Measurements from ENCODE around the gene MAGI2. TPM values are rescaled to one million over a fixed set of nuclear protein-coding genes. Genes with fewer than 3 reads are reported as not detected.

Gene MAGI2
- total RNA-seq, 2 donors from 2014 or later, result 0.08 to 0.19 TPM

DNA sequence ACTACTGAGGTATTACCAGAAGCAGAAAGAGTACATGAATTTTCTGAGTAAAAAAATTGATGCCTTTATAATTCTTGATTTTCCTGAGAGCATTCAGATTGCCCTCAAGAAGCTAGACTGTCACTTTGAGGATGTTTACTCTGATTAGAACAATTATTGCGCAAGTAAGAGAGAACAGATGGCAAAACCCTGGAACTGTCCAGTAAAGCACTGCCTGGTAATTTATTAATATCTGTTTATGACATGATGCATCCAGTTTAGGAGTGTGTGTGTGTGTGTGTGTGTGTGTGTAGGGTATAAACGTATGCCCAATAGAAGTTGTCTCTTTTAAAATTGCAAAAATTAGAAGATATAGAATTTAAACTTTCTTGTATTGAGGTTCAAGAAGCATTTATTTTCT, 1275.1 kb downstream of the MAGI2 start:
- Mint-ChIP-seq H3K27ac (no peak overlapping the region), H3K27me3 (peaks cover 7 to 15% of the 10 kb centered on the region in 2 donors), H3K36me3 (no peaks in the 10 kb centered on the region), H3K4me1 (ENCODE audit: low read depth in 2 of 2) (no peaks in the 10 kb centered on the region), H3K9me3 (no peaks in the 10 kb centered on the region), H3K4me3 (no peak overlapping the region)
- DNase-seq (ENCODE audit: low spot score) (no peak), ATAC-seq (no peak)

DNA sequence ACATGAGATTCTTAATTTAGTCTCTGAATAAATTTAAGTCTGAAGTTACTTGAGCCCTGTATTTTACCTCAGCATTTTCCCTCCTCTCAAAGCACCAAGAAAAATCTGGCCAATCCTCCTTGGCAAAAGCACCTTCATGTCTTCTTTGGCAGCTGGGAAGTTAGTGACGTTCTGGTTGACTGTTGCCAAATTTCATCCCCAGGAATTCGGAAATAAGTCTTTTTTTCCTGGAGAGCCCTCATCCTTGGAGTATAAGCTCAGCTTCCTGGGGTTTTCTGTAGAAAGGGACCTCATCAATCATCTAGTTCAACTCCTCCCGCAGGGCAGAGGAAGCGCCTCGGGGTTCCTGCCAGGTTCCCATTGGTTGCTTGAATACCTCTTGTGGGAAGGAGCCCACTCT, 1277.3 kb downstream of the MAGI2 start:
- Mint-ChIP-seq H3K27me3 (peaks cover 20 to 22% of the 10 kb centered on the region in 2 donors), H3K9me3 (no peaks in the 10 kb centered on the region), H3K4me1 (ENCODE audit: low read depth in 2 of 2) (no peaks in the 10 kb centered on the region), H3K4me3 (no peak overlapping the region), H3K36me3 (no peaks in the 10 kb centered on the region), H3K27ac (no peak overlapping the region)
- no peak for ATAC-seq
- no peak for DNase-seq (ENCODE audit: low spot score)

DNA sequence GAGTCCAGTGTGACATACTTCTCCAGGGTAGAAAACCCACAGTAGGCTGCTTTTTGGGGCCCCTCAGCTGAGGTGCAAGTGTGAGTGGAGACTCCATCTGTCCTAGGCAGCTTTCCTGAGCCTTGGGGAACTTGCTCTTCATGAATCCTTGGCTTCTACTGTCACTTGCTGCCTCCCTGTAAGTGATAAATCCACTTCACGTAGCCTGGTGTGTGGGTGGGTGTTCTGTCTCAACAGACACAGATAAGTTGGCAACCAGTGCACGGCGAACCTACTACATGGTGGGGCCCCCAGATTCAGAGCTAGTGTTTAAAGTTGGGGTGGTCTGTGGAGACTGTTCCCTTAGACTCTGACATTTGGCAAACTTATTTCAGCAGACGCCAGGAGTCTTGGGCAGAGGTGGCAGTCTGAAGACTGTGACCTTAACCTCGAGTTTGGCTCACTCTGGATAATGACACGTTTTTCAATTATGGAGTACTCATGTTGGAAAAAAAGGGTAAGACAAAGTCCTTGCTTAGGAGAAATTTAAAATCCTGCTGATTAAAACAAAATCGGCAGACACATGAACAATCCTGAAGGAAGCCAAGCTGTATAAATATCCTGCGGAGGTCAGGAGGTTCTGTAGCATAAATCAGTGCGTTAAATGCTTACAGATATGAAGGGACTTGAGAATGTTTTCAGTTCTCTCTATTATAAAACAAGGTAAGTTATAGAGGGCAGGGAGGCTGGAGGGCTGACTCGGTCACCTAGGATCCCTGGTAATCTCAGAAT, 1278.0 kb downstream of the MAGI2 start:
- Mint-ChIP-seq H3K4me1 (ENCODE audit: low read depth in 2 of 2) (no peaks in the 10 kb centered on the region), H3K36me3 (no peaks in the 10 kb centered on the region), H3K9me3 (no peaks in the 10 kb centered on the region), H3K4me3 (no peak overlapping the region), H3K27me3 (peaks cover 16 to 18% of the 10 kb centered on the region in 2 donors), H3K27ac (no peak overlapping the region)
- DNase-seq (ENCODE audit: low spot score) (no peak), ATAC-seq (no peak)

- Mint-ChIP-seq H3K4me3 (no peak overlapping the region), H3K9me3 (no peaks in the 10 kb centered on the region), H3K27me3 (peaks cover 16 to 18% of the 10 kb centered on the region in 2 donors), H3K36me3 (no peaks in the 10 kb centered on the region), H3K4me1 (ENCODE audit: low read depth in 2 of 2) (no peaks in the 10 kb centered on the region), H3K27ac (no peak overlapping the region)
- DNase-seq (ENCODE audit: low spot score) (no peak), ATAC-seq (no peak)
These were observed 1279.8 kb downstream of the MAGI2 start for GRCh38 chr7:78173666-78174065.

- DNase-seq (ENCODE audit: low spot score), result no peak
- no peak overlapping the region for H3K4me3 Mint-ChIP-seq
- peaks cover 16 to 18% of the 10 kb centered on the region in 2 donors for H3K27me3 Mint-ChIP-seq
- no peaks in the 10 kb centered on the region for H3K4me1 Mint-ChIP-seq (ENCODE audit: low read depth in 2 of 2)
- H3K36me3 Mint-ChIP-seq, result no peaks in the 10 kb centered on the region
- no peak overlapping the region for H3K27ac Mint-ChIP-seq
- H3K9me3 Mint-ChIP-seq, result no peaks in the 10 kb centered on the region
- no peak for ATAC-seq
These were observed 1280.4 kb downstream of the MAGI2 start for GRCh38 chr7:78172933-78173591.

DNA sequence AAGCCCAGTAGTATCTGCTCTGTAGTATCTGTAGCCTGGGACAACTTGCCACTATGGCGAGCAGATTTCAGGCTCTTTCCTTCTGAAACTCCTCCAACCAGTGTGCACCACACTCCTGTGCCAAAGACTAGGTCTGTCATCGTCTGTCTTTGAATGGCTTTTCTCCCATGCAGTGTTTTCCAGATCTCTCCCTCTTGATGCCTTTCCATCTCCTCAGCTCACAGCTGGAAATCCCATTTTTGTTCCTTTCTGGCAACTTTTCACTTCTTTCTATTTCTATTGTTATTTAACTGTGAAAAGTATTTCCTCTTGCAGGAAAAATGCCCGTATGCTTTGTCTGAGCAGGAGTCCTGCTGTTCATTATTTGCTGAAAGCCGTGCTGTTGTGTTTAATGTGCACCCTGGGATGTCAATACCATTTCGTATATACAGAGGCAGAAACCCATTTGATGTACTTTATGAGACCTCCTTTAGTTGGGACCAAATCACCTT, 1281.2 kb downstream of the MAGI2 start:
- Mint-ChIP-seq H3K27me3 (peaks cover 16% of the 10 kb centered on the region in 2 donors), H3K4me3 (no peak overlapping the region), H3K4me1 (ENCODE audit: low read depth in 2 of 2) (no peaks in the 10 kb centered on the region), H3K9me3 (no peaks in the 10 kb centered on the region), H3K27ac (no peak overlapping the region), H3K36me3 (no peaks in the 10 kb centered on the region)
- no peak for DNase-seq (ENCODE audit: low spot score)
- ATAC-seq, result no peak

DNA sequence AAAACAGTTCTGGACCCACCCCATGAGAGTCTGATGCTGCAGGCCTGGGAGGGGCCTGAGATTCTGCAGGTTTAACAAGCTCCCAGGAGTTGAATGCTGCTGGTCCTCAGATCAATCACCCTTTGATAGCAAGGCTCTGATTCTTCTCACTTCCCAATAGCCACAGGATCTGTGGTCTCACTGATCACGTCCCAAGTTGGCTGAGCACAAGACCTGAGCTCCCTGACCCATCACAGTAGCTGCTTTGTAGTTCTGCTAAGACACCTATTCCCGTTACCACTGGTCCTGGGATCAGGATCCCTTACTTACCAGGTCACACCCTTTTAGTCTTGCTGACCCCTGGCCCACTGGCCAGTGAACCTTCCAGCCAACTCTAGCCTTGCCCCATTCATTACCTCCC, 1282.1 kb downstream of the MAGI2 start:
- Mint-ChIP-seq H3K27me3 (peaks cover 16% of the 10 kb centered on the region in 2 donors), H3K36me3 (no peaks in the 10 kb centered on the region), H3K9me3 (no peaks in the 10 kb centered on the region), H3K4me1 (ENCODE audit: low read depth in 2 of 2) (no peaks in the 10 kb centered on the region), H3K4me3 (no peak overlapping the region), H3K27ac (no peak overlapping the region)
- no peak for ATAC-seq
- no peak for DNase-seq (ENCODE audit: low spot score)

- ATAC-seq, result no peak
- Mint-ChIP-seq H3K27me3 (peaks cover 16% of the 10 kb centered on the region in 2 donors), H3K27ac (no peak overlapping the region), H3K4me3 (no peak overlapping the region), H3K36me3 (no peaks in the 10 kb centered on the region), H3K4me1 (ENCODE audit: low read depth in 2 of 2) (no peaks in the 10 kb centered on the region), H3K9me3 (no peaks in the 10 kb centered on the region)
- DNase-seq (ENCODE audit: low spot score), result no peak
These were observed 1282.7 kb downstream of the MAGI2 start for GRCh38 chr7:78170815-78171214.

GRCh38 chr7:78169992-78170391, 1283.5 kb downstream of the MAGI2 start:
- ATAC-seq (no peak), DNase-seq (ENCODE audit: low spot score) (no peak)
- H3K27me3 Mint-ChIP-seq, result peaks cover 16% of the 10 kb centered on the region in 2 donors
- no peak overlapping the region for H3K27ac Mint-ChIP-seq
- no peaks in the 10 kb centered on the region for H3K36me3 Mint-ChIP-seq
- H3K4me3 Mint-ChIP-seq, result no peak overlapping the region
- no peaks in the 10 kb centered on the region for H3K4me1 Mint-ChIP-seq (ENCODE audit: low read depth in 2 of 2)
- no peaks in the 10 kb centered on the region for H3K9me3 Mint-ChIP-seq

DNA sequence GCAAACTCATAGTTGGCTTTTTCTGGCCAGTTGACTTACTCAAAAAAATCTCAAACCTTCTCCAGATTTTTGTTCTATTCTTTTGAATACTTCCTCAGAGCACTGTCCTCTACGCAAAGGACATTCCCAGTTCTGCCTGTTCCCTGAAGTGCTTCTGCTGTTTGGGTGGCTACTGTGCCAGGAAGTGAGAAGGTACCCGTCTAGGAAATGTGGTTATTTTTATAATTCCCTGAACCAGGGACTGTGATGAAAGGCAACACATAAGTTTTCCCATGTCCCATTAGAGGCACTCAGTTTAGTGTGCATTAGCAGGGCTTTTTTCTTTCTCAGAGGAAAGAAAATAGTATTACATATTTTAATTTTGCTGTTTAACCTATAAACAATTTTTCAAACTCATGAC, 1284.6 kb downstream of the MAGI2 start:
- DNase-seq (ENCODE audit: low spot score) (no peak), ATAC-seq (no peak)
- no peaks in the 10 kb centered on the region for H3K36me3 Mint-ChIP-seq
- H3K4me3 Mint-ChIP-seq, result no peak overlapping the region
- no peaks in the 10 kb centered on the region for H3K9me3 Mint-ChIP-seq
- no peak overlapping the region for H3K27ac Mint-ChIP-seq
- peaks cover 16% of the 10 kb centered on the region in 2 donors for H3K27me3 Mint-ChIP-seq
- no peaks in the 10 kb centered on the region for H3K4me1 Mint-ChIP-seq (ENCODE audit: low read depth in 2 of 2)

DNA sequence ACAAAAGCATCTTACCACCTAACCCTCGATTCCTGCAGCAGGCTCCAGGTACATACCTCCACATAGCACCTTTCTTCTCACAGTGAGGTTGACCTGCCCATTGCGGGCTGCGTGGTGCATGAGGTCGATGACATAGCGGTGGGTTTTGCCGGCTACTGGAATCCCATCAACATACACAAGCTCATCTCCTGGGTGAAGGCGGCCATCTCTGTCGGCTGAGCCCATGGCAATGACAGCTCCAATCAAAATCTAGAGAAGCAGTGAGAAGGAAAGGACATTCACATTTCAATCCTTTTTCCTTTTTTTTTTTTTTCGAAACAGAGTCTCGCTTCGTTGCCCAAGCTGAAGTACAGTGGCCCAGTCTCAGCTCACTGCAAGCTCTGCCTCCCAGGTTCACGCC, 1285.6 kb downstream of the MAGI2 start:
- H3K27ac Mint-ChIP-seq, result no peak overlapping the region
- DNase-seq (ENCODE audit: low spot score) (no peak), ATAC-seq (no peak)
- H3K4me3 Mint-ChIP-seq, result no peak overlapping the region
- H3K27me3 Mint-ChIP-seq, result peaks cover 13 to 15% of the 10 kb centered on the region in 2 donors
- no peaks in the 10 kb centered on the region for H3K36me3 Mint-ChIP-seq
- no peaks in the 10 kb centered on the region for H3K4me1 Mint-ChIP-seq (ENCODE audit: low read depth in 2 of 2)
- no peaks in the 10 kb centered on the region for H3K9me3 Mint-ChIP-seq

- Mint-ChIP-seq H3K4me1 (ENCODE audit: low read depth in 2 of 2) (no peaks in the 10 kb centered on the region), H3K9me3 (no peaks in the 10 kb centered on the region), H3K27me3 (no peaks in the 10 kb centered on the region), H3K27ac (no peak overlapping the region), H3K4me3 (no peak overlapping the region), H3K36me3 (no peaks in the 10 kb centered on the region)
- no peak for DNase-seq (ENCODE audit: low spot score)
- no peak for ATAC-seq
These were observed 1287.6 kb downstream of the MAGI2 start for GRCh38 chr7:78165854-78166253.

DNA sequence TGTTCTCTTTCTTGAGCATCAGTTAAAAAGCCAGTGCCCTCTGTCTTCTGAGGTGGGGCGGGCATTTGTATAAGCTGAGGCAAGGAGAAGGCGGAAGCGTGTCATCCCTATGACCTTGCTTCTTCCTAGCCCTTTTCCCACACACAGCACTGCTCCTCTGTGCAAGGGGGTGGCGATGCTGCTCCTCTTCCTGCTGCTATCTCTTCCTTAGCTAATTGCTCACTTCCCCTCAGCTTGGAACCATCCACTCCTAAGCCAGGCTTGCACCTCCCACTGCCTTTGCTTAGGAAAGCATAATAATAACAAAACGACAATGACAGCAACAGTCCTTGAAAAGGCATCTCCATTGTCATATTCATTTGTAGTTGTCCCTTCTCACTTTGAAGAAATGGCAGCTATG, 1288.0 kb downstream of the MAGI2 start:
- Mint-ChIP-seq H3K36me3 (no peaks in the 10 kb centered on the region), H3K9me3 (no peaks in the 10 kb centered on the region), H3K4me1 (ENCODE audit: low read depth in 2 of 2) (no peaks in the 10 kb centered on the region), H3K4me3 (no peak overlapping the region), H3K27me3 (no peaks in the 10 kb centered on the region), H3K27ac (no peak overlapping the region)
- DNase-seq (ENCODE audit: low spot score) (no peak), ATAC-seq (no peak)

- no peaks in the 10 kb centered on the region for H3K4me1 Mint-ChIP-seq (ENCODE audit: low read depth in 2 of 2)
- H3K27ac Mint-ChIP-seq, result no peak overlapping the region
- H3K36me3 Mint-ChIP-seq, result no peaks in the 10 kb centered on the region
- no peak overlapping the region for H3K4me3 Mint-ChIP-seq
- no peak for DNase-seq (ENCODE audit: low spot score)
- no peak for ATAC-seq
- H3K27me3 Mint-ChIP-seq, result peaks cover 2 to 3% of the 10 kb centered on the region in 2 donors
- no peaks in the 10 kb centered on the region for H3K9me3 Mint-ChIP-seq
These were observed 1289.0 kb downstream of the MAGI2 start for GRCh38 chr7:78164459-78164858.
